SHP77 treated with DMSO at 0.1 percent for 48 hours (cell line): ENCODE measurements around the gene SLC37A2.

Source experiments
- DNase-seq: peaks from one replicate; lab custom pipeline; 2025; lab: John Stamatoyannopoulos, UW

Gene SLC37A2

DNA sequence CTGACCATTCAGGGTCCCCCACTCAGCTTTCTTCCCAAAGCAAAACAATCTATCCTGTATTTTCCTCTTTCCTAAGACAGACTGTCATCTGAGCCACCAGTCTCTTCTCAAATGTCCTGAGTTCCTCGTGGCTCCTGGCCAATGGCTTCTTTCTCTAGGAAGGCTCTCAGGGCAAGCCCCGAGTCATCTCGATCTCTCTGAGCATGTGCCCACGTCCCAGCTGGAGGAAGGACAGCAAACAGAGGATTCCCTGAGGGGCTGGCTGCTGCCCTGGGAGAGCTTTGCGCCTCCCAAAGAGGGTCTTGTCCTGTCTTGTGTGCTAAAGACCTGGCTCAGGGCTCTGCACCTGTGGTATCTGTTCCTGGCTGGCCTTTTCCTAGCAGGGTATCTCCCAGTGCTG is 8.3 kb downstream of the SLC37A2 start:
- no peak for DNase-seq

DNA sequence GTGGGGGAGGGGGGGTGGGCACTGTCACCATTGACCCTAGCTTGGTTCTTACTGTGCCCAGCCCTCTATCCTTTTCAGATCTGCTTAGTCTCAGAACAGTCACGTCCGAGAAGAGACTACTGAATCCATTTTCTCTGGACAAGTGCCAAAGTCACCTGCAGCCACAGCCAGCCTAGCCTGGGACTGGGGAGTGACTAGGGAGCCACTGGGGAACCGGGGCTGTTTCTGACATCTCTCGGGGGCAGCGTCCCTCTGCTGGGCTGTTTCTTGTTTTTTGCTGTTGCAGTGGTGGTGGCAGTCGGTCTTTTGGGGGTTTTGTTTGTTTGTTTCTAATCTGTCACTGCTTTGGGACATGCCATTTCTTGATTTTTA is 8.7 kb downstream of the SLC37A2 start:
- DNase-seq, result no peak

DNA sequence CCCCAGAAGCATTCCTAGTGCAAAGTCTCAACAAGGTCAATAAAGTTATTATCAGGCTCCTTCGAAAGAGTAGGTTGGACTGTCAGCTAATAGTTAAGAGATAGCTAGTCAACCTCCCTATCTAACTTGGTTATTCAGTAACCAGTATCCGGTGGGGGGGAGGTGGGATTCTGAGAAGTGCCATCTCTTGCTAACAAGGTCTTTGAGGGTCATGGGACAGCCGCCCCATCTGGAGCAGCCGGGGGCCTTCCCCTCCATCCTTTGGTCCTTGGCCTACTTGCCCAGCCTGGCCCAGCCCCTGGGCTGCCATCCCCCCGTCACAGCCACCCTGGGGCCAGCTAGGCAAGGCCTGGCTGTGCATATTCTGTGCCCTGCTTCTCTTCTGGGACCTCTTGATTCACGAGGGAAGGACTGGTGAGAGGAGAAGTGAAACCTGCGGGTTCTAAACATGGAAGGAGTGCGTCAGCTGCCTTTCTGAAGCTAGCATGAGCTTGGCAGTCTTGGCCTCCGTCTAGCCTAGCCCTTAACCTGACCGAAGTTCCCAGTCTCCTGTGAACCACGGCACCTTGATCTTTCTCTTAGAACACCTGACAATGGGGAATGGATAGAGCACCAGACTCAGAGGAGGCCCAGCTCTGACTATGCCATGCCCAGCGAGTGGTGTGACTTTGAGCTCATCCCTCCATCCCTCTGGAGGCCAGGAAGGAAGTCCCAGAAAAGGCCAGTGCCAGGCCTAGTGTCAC is 9.3 kb downstream of the SLC37A2 start:
- DNase-seq, result no peak

DNA sequence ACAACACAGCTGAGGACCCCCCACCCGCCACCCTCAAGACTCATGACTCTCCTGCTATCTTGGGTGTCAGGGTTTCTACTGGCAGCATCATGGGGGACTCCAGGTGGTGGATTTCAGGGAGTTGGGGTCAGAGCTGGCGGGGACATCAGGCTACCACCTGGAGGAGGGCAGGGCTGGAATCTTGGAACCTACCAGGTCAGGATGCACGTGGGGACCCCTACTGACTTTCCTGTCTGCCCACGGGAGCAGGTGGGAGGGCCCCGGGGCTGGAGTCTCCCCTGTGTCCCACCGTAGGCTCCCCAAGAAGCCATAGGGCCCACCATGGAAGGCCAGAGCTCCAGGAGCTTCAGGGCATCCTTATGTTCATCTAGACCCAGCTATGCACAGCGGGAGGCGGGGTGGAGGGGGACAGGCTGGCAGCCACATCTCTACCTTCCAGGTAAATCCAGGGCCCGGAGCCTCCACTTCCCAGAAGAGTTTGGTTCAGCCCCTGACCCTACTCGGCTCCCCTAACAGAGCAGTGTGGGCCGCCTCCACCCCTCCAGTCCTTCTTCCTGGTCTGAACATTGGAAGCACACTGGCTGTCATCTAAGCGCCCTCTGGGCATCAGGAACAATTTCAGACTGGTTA is 10.0 kb downstream of the SLC37A2 start:
- DNase-seq, result no peak

DNA sequence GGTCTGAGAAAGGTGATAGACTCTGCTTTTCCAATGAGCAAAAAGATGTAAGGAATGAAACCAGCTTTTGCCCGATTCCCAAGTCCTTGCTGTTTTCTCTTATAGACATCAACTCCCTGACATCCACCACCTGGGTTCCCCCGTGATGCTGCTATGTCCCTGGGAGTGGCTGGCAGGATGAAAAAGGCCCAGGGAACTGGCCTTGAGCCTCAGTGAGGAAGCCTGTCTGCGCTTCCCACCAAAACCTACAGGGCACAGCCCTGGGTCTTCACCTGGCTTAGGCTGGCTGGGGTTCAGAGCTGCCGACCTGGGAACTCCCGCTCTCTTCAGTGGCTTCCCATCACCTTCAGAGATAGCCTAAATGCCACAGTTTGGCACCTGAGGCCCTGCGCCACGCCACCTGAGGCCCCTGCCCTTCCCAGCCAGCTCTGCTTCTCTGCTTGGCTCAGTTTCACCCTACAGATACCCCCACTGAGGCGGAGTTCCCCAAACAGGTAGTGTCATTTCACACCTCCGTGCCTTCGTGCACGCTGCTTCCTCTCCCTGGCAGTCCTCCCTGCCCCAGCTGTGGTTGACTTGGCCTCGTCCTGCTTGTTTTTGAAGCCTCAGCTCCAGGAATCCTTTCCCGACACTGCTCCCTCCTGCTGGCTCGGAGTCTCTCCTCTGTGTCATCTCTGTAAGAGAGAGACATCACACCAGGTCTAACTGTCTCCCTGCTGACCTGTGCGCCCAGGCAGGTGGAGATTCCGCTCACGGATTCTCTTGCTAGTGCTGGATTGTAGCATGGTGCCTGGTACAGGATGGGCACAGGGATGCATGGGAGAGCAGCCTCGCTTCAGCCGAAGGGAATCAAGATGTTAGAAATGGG is 10.7 kb downstream of the SLC37A2 start:
- no peak for DNase-seq

DNA sequence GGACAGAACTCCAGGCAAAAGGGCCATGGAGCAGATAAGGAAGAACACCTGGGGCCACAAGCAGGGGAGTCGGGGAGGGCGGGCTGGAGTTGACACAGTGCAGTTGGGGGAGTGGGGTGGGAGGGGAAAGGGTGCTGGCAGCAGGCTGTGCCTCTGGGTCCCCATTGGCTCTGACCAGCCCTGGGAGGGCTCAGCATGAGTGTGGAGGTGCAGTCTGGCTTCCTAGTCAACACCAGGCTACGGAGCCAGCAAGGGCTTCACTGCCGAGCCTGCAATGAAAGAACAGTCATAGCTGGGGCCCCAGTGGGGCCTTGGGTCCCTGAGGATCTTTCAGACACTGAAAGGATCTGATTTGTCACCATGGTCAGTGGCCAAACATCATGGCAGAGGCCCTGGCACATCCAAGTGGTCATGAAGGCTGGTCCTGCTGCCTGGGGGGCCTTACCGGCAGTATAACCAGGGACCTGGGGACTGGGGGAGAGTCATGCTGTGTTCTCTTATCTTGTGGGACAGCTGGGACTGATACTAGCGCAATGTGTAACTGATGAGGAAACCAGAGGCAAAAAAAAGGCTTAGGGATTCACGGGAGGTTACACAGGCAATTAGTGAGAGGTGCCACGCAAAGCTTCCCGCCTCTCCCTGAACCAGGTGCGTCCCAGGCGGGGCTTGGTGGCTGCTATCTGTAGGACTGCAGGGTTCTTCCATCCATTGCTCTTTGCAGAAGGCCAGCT is 11.6 kb downstream of the SLC37A2 start:
- DNase-seq, result no peak

DNA sequence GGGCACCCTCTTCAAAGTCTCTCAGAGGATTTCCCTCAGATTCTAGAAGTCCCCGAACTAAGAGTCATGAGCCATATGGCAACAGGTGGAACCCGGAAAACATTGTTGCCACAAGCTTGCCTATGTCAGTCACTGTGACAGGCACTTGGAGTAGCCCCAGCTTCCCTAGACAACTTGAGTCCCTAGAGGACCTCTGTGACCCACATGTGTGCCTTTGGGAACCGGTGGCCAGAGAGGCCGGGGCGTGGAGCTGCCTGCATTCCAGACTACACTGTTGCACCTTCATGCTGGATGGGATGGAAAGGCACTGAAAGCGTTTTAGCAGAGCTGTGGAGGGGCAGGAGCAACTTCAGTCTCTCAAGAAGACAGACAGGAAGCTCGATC is 12.1 kb downstream of the SLC37A2 start:
- DNase-seq, result no peak

DNA sequence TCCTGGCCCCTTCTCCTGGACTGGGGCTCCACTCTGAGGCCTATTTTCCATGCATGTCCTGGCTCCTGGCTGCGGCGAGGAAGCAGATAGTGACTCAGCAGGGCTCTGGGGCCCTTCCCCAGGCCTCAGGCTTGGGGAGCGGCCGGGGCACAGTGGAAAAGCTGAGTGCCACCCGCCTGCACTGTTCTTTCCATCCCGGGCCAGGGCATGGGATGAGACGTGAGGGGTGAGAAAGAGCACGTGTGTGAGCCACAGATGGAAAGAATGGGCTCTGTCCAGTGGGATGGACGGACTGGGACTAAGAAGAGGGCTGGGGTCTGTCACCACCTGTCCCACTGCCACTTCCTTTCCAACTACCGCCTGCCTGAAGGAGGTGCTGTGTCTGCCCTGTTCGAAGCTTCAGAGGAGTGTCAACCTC is 12.8 kb downstream of the SLC37A2 start:
- DNase-seq, result no peak

DNA sequence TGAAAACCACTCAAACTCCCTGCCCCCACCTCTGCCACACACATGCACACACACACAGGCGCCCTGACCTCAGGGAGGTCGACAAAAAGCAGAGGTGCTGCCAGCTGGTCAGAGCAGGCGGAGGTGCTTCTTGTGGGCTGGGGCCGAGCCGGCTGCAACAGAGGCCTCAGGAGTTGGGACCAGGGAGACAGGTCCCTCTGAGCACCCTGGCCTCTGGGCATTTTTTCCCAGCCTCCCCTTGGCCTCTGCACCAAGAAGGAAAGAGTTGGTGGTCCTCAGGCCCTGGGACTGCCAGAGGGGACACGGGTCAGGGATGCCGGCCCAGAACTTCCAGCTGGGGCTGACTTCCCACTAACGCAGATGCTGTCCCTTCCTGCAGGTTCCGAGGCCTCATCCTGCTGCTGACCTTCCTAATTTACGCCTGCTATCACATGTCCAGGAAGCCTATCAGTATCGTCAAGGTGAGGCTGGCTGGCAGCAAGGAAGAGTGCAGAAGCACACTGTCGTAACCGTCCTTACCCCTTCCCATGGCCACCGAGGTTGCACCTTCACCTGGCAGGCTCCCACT is 13.4 kb downstream of the SLC37A2 start:
- no peak for DNase-seq

DNA sequence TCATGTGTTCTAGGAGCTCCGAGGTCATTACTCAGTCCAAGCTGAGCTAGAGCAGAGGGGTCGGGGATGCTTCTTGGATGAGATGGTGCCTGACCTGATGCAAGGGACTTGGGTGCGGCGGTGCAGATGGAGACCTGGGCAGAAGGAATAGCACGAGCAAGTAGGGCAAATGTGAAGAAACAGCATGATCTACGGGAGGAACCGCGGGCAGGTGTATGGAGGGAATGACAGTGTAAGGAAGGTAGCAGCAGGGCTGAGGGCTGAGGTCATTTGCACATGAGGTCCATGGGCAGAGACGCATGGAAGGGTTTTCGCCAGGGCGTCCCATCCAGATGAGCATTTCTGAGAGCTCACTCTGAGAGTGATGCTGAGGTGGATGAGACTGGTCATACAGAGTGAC is 14.9 kb downstream of the SLC37A2 start:
- DNase-seq, result no peak

DNA sequence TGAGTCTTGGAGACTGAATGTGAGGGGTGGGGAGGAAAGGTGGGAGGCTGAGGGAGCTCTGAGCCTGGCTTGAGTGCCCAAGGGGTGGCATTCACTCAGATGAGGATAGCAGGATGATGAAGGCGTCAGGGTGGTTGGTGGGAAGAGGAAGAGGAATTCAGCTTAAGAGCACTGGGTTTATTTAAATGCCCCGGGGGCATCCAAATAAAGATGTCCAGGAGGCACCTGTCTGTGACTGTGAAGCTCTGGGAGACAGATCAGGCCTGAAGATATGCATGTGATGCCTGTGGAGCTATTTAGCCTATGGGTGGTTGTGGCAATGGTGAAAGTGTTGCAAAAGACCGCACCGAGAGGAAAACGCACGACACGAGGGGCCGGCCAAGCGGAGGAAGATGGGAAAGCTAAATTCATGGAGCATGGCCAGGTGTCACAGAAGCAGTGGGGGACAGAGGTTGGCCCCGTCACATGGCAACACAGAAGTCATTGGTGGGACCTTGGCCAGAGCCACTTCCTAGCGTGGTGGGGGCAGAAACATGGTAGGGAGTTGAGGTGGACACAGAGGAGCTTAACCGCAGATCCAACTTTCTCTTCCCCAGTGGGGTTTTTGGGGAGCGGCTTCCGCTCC is 15.5 kb downstream of the SLC37A2 start:
- no peak for DNase-seq

DNA sequence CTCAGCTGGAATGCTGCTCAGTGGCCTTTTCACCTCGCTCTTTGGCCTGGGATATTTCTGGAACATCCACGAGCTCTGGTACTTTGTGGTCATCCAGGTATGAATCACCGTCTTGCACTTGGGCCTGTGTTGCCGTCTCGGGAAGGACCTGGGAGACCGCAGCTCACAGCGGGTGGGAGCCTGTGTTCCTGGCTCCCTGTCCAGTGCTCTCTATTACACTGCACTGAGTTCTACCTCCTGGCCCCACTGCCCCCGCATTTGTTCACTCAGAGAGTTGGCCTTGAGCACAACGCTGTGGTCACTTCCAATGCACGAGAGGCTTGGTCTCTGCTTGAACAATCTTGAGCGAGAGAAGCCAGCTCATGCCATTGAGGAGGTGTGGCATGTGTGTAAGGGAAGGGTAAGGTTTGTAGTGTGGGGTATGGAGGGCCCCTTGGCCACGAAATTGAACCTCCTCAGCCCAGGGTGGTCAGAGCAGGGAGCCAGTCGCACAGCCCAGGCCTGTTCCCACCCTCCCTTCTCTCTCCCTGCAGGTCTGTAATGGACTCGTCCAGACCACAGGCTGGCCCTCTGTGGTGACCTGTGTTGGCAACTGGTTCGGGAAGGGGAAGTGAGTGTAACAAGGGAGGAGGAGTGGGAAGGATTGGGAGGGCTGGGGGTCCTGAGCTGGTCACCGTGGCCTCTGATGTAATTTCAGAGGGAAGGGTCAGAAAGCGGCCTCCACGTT is 16.2 kb downstream of the SLC37A2 start:
- no peak for DNase-seq

DNA sequence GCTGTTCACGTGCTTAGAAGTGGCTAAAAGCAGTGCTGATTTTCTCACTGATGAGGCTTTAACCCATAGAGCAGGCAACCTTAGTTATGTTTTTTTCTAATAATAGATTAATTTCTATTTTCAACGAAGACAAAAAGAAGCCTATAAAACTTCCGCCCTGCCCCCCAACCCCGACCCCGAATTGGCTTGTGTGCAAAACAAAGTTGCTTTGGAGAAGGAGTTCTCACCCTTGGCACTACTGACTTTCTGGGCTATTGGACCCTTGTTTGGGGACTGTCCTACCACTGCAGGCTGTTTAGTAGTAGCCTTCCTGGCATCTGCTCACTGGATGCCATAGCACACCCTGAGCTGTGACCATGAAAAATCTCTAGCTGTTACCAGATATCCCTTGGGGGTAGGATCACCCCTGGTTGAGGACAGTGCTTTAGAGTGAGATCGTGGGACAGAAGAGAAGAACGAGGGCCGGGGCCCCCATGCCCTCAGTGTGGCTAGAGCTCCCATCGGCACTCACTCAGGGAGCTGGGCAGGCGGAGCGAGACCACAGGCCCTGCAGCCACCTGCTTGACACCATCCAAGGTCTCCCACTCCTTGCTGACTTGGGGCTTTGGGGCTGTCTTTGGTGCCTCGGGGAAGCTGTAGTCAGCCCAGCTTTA is 16.9 kb downstream of the SLC37A2 start:
- no peak for DNase-seq

DNA sequence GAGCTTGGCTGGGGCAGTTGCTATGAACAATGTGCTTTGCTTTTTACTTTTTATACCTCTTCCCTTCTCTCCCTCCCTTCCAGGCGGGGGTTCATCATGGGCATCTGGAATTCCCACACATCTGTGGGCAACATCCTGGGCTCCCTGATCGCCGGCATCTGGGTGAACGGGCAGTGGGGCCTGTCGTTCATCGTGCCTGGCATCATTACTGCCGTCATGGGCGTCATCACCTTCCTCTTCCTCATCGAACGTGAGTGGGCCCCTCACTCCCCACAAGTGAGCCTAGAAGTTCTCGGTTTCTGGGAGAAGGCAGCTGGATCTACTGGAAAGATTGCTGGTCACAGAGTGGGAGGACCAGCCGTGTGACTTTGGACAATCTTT is 17.4 kb downstream of the SLC37A2 start:
- no peak for DNase-seq

DNA sequence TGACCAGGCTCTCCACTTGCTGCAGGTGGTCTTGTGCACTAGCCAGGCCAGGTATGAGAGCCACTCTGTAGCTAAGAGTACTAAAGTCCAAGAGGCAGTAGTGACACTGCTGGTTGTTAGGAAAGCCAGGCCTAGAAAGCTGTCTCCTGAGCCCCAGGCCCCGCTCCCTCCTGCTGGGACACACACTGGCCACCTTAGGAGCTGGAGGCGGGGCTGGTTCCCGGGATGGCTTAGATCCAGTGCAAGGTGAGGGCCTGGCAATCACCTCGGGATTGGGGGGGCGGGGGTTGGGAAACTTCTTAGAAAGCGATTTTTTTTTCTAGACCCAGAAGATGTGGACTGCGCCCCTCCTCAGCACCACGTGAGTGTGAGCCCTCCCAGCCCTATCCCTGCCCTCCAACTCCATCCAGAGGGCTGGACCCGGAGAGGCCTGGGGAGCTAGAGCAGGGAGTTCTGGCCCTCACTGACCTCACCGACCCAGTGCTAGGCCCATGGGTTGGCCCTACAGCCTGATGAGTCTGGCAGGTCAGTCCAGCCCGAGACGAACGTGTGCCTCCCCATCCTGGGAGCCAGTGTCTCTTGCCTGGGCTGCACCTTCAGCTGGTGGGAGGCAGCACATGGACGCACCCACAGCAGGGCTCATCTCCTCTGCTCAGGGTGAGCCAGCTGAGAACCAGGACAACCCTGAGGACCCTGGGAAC is 18.1 kb downstream of the SLC37A2 start:
- no peak for DNase-seq

DNA sequence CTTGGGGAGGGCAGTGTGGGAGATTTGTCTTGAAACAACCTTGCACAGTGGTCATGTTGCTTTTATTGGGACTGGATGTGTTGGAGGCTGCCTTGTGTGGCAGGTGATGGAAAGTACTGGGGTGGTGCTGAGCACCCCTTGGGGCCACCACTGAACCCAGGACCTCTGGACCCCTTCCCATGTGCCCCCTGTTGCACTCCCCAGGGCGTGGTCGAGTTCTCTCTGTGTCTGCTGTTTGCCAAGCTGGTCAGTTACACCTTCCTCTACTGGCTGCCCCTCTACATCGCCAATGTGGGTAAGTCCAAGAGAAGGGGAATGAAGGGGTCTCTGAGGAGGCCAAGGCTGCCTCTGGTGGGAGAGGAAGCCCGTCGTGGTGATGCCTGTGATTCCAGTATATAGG is 18.9 kb downstream of the SLC37A2 start:
- DNase-seq, result no peak

DNA sequence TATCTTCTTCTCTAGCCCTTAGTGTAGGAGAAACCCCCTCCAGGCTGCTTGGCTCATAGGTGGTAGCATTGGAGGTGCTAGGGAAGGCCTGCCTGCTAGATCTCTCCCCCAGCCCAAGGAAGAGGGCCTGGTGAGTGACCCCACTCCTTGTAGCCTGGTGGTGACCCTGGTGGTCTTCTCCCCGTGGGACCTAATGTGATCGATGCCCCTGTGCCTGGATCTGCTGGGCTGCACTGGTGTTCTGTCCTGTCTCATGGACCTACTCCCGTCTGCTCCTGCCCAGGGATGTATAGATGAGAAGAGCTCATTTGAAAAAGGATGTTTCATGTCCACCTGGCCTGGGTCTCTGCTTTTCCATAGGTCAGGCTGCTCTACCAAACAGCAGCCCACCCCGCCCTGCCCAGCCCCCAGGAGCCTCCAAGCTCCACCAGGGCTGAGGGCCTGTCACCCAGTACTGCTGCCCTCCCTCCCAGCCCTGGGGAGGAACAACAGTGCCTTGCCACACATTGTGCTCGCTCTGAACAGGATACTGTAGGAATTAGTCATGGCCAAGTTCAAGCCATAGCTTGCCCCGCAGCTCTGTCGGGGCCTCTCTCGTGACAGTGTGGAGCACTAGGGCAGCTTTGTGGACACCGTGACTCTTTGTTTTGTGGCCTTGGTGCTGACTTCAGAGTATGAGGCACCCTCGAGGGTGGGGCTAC is 19.7 kb downstream of the SLC37A2 start:
- no peak for DNase-seq

DNA sequence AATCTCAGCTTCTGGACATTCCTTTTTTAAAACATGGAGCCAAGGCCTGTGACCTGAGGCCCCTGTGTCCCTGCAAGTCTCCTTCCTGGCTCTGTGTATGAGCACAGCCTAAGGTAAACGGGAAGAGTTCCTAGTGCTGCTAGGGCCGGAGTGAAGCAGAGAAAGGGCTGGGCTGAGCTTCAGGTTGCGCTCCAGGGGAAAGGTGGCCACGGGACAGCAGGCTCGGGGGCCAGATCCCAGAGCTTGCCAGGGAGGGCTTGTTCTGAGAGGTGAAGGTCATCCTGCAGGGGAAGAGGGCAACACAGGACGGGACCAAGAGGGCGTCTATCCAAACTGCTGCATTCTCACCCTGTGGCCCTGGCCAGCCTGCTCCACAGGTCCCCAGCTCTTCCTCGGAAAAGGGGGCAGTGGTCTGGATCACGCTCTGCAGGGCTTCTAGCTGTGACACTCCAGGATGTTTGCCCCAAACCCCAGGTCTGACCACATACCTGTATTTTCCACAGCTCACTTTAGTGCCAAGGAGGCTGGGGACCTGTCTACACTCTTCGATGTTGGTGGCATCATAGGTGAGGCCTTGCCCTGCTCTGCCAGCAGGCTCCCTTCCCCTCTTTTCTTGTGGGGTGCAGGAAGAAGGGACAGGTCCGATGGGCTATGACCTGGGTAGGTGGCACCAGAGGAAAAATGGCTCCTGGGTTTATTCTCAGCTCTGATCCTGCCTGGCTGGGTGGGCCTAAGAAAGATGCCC is 20.4 kb downstream of the SLC37A2 start:
- DNase-seq, result no peak

DNA sequence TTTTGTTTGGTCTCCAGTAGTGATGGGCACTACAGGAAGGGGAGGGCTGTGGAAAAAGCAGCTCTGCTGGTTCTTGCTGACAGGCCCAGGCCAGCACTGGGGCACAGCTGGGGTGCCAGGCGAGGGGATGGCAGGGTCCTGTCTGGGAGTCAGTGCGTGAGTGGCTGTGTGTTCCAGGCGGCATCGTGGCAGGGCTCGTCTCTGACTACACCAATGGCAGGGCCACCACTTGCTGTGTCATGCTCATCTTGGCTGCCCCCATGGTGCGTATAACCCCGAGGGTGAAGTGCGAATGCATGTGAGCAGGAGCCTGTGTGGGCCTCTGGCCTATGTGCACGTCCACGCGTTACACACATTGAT is 20.9 kb downstream of the SLC37A2 start:
- DNase-seq, result no peak
